K562 (cell line): ENCODE data around the gene HAUS7. TPM values are rescaled to one million over a fixed set of nuclear protein-coding genes. Genes with fewer than 3 reads are reported as not detected.

Experiments used
- ATAC-seq: fragments of 200-7000 bp; cut with Tn5 transposase; 3 replicates; pipeline ENCODE4 v1.9.1; 2020; ENCODE audit warnings: moderate library complexity
- BruUV-seq: library from RNA; stranded (reverse); fragments of 400-500 nt; replicated peaks from 2 replicates; lab custom pipeline; 2021; lab: Mats Ljungman, UMichigan
- CTCF ChIA-PET: fragments of 300-600 bp; formaldehyde crosslinking; extraction: SDS; loops from one replicate; lab custom pipeline; 2021; ENCODE audit warnings: low intra/inter-chr PET ratio; lab: Yijun Ruan, JAX
- POLR2A ChIA-PET: fragments of 300-600, 350-650 bp; sonication (Branson Sonifier 250); formaldehyde crosslinking; extraction: SDS; loops from one replicate; lab custom pipeline; 2021; ENCODE audit warnings: antibody characterized with exemption, inconsistent platforms; lab: Yijun Ruan, JAX
- DNase-seq, 4 experiments: peaks; one replicate each; pipeline versions ENCODE4 v3.0.0 to v3.0.0-alpha.2; 2011 to 2018; ENCODE audit warnings: low spot score in 3 of 4, mixed read lengths in 3 of 4; ENCODE audit errors: extremely low read depth in 1 of 4
- FAIRE-seq: peaks from 2 replicates; lab custom pipeline; 2011; peaks lifted over from hg19 to GRCh38; lab: Jason Lieb, UNC
- H2AFZ ChIP-seq: 2 replicates; pipeline ENCODE4 v1.6.0; 2011; ENCODE audit warnings: low read depth, low read length, control low read depth, inconsistent platforms
- H3K27ac ChIP-seq: fragments of 200-600 bp; 3 replicates; pipeline ENCODE4 v1.8.0; 2011; ENCODE audit warnings: low read depth, mild to moderate bottlenecking, control low read depth, inconsistent platforms, low read length, moderate library complexity, mixed read lengths; ENCODE audit errors: extremely low read depth
- H3K27me3 ChIP-seq, 2 experiments: fragments of 300-600 bp in 1 of 2; 2 replicates in 1 of 2; 3 replicates in 1 of 2; pipeline versions ENCODE4 v1.6.0 to v1.8.0; 2011; ENCODE audit warnings: inconsistent platforms in 2 of 2, low read length in 2 of 2, mild to moderate bottlenecking in 1 of 2, mixed read lengths in 1 of 2, moderate library complexity in 1 of 2; ENCODE audit not compliant: control insufficient read depth in 2 of 2, insufficient read depth in 2 of 2
- H3K36me3 ChIP-seq: fragments of 300-600 bp; 3 replicates; pipeline ENCODE4 v1.8.0; 2011; ENCODE audit warnings: mild to moderate bottlenecking, low read length, inconsistent platforms; ENCODE audit not compliant: control insufficient read depth, insufficient read depth
- H3K4me1 ChIP-seq, 2 experiments: fragments of 200-600 bp in 1 of 2; replicated peaks in 1 of 2; 2 replicates in 1 of 2; 3 replicates in 1 of 2; pipeline versions ENCODE4 v1.5.1 to v1.8.0; 2011; ENCODE audit warnings: inconsistent platforms in 2 of 2, low read length in 2 of 2, mild to moderate bottlenecking in 1 of 2, mixed read lengths in 1 of 2, moderate library complexity in 1 of 2; ENCODE audit not compliant: control insufficient read depth in 2 of 2, insufficient read depth in 2 of 2
- H3K4me2 ChIP-seq: 2 replicates; pipeline ENCODE4 v1.6.1; 2011; ENCODE audit warnings: low read length, control low read depth, inconsistent platforms, mixed read lengths; ENCODE audit not compliant: insufficient read depth
- H3K4me3 ChIP-seq: fragments of 200-600 bp; sonication (generic), shearing (Covaris generic); 2 replicates; pipeline ENCODE4 v1.5.1; 2016; ENCODE audit warnings: control low read depth, inconsistent platforms
- H3K79me2 ChIP-seq: fragments of 200-600 bp; 3 replicates; pipeline ENCODE4 v1.8.0; 2011; ENCODE audit warnings: low read length, inconsistent platforms; ENCODE audit not compliant: control insufficient read depth, insufficient read depth
- H3K9ac ChIP-seq, 2 experiments: 2 replicates each; pipeline versions ENCODE4 v1.6.0 to v1.6.1; 2011; ENCODE audit warnings: low read depth in 2 of 2, low read length in 2 of 2, control low read depth in 1 of 2, inconsistent platforms in 1 of 2, mild to moderate bottlenecking in 1 of 2, mixed read lengths in 1 of 2; ENCODE audit not compliant: insufficient read depth in 1 of 2
- H3K9me1 ChIP-seq: one replicate; pipeline ENCODE4 v1.6.0; 2011; ENCODE audit warnings: inconsistent platforms, mild to moderate bottlenecking, low read length, moderate library complexity; ENCODE audit not compliant: control insufficient read depth, insufficient read depth
- H3K9me3 ChIP-seq: replicated peaks from 2 replicates; pipeline ENCODE4 v1.5.1; 2011; ENCODE audit warnings: low read depth, low read length, inconsistent platforms; ENCODE audit not compliant: control insufficient read depth, insufficient read depth
- H4K20me1 ChIP-seq: replicated peaks from 2 replicates; pipeline ENCODE4 v1.6.1; 2011; ENCODE audit warnings: low read length, inconsistent platforms, mixed read lengths; ENCODE audit not compliant: control insufficient read depth, insufficient read depth
- CHAMP1 ChIP-seq: fragments of 450-650 bp; IDR thresholded peaks from 2 replicates; pipeline ENCODE4 v1.6.1; 2016; ENCODE audit warnings: mild to moderate bottlenecking
- KLF6 ChIP-seq: fragments of 250-450 bp; sonication (Bioruptor Pico); IDR thresholded peaks from 2 replicates; pipeline ENCODE4 v1.4.0; 2020; ENCODE audit warnings: mild to moderate bottlenecking, moderate library complexity, borderline replicate concordance
- POLR2A ChIP-seq: fragments of 450-650 bp; conservative IDR thresholded peaks from 2 replicates; pipeline ENCODE4 v1.6.1; 2016
- WGBS: fragments of 100-300 bp; shearing (Covaris generic); methylation state at CpG from one replicate; pipeline ENCODE4 v1.1.6; 2016; ENCODE audit warnings: low coverage, mixed read lengths; ENCODE audit not compliant: insufficient coverage; ENCODE audit errors: missing lambda C conversion rate; 5-methylcytosine and 5-hydroxymethylcytosine counted together
- in situ Hi-C: fragments of 300-500 bp; cut with MboI; formaldehyde crosslinking; loops from 4 replicates; pipeline ENCODE4 v1.15.0; 2018; ENCODE audit warnings: inconsistent platforms, mixed read lengths
- intact Hi-C: fragments of 100-400 bp; cut with micrococcal nuclease; formaldehyde crosslinking; loops from 2 replicates; pipeline ENCODE4 v1.14.2; 2022
- polyA plus RNA-seq, 8 experiments: library from polyadenylated mRNA; depleted of rRNA in 4 of 8; stranded (reverse) in 5 of 8; unstranded in 3 of 8; fragments of >200 nt; fragmentation: Nextera tagmentation in 2 of 8; fragmentation: Illumina TruSeq in 1 of 8; extraction: Ambion mirVana in 2 of 8; extraction: Trizol in 1 of 8; gene quantifications; 2 replicates each; pipeline versions ENCODE4 v1.2.1 to v1.2.3, GENCODE V29; 2011 to 2014; ENCODE audit warnings: inconsistent platforms in 1 of 8, missing spikeins in 1 of 8
- total RNA-seq, 7 experiments: library from RNA; depleted of rRNA in 6 of 7; stranded (reverse); fragments of >200 nt in 6 of 7; fragmentation: Illumina TruSeq in 2 of 7; extraction: Trizol in 2 of 7; gene quantifications; 2 replicates each; pipeline versions ENCODE4 v1.2.1 to v1.2.3, GENCODE V29; 2011 to 2021; ENCODE audit warnings: low replicate concordance in 1 of 7

The HAUS7 gene
- total and polyA plus RNA-seq, 9 of the 15 experiments (the other 6 are each of a cell fraction or from before 2014, with no cell fraction given): 10.0 to 94.9 (median 48.8) TPM

GRCh38 chrX:153473126-153473525 is 2.8 kb upstream of the HAUS7 start:
- peaks cover 10% of the 10 kb centered on the region; the same call in 2 of the 3 replicates for H3K36me3 ChIP-seq
- no peaks in the 10 kb centered on the region for H3K9me3 ChIP-seq
- CTCF ChIA-PET: no interaction called here
- H2AFZ ChIP-seq: no peak overlapping the region
- TF ChIP-seq CHAMP1: no peak
- TF ChIP-seq POLR2A: no peak
- no peak for TF ChIP-seq KLF6 (CRISPR knock-in tag)
- TF ChIP-seq, all 486 proteins: peak for 0
- peaks cover 22% of the 10 kb centered on the region for H3K79me2 ChIP-seq
- H3K4me1 ChIP-seq: peaks cover 4 to 52% of the 10 kb centered on the region in 2 experiments; a peak in 4 of 5 replicates
- 76% methylated on average over 3 of the region's 10 CpGs for WGBS
- no peaks in the 10 kb centered on the region for H4K20me1 ChIP-seq
- no TSS peak for BruUV-seq
- ATAC-seq: no peak
- in situ Hi-C loops: no loop called here
- intact Hi-C loops: loop anchor here (5.0 kb wide), 1 partner anchor 34 kb away; no protein-coding TSS in a partner anchor
- H3K27ac ChIP-seq: no peak overlapping the region
- no peak for FAIRE-seq
- no peaks in the 10 kb centered on the region for H3K27me3 ChIP-seq
- H3K9ac ChIP-seq: no peak overlapping the region
- no peak overlapping the region for H3K4me3 ChIP-seq
- DNase-seq: no peak
- POLR2A ChIA-PET: no interaction called here
- no peak overlapping the region for H3K4me2 ChIP-seq
- no peaks in the 10 kb centered on the region for H3K9me1 ChIP-seq
